Measurements from ENCODE around the gene AKAIN1.
A peak's percentile ranks its signal among the peaks of the same experiment; 100 is the strongest.

The AKAIN1 gene

GRCh38 chr18:5197032-5197434, at the start of gene AKAIN1:
TSS of gene AKAIN1 (minus strand) at chr18:5197257. CDS start at chr18:5197053, 204 bp downstream.
- no peak for DNase-seq (ENCODE audit: low read depth)

- no peak for DNase-seq (ENCODE audit: low read depth)
Observed at GRCh38 chr18:5244941-5245340, 47.9 kb upstream of the AKAIN1 start.

- no peak for DNase-seq (ENCODE audit: low read depth)
Observed at GRCh38 chr18:5239447-5239846, 42.4 kb upstream of the AKAIN1 start.

DNA sequence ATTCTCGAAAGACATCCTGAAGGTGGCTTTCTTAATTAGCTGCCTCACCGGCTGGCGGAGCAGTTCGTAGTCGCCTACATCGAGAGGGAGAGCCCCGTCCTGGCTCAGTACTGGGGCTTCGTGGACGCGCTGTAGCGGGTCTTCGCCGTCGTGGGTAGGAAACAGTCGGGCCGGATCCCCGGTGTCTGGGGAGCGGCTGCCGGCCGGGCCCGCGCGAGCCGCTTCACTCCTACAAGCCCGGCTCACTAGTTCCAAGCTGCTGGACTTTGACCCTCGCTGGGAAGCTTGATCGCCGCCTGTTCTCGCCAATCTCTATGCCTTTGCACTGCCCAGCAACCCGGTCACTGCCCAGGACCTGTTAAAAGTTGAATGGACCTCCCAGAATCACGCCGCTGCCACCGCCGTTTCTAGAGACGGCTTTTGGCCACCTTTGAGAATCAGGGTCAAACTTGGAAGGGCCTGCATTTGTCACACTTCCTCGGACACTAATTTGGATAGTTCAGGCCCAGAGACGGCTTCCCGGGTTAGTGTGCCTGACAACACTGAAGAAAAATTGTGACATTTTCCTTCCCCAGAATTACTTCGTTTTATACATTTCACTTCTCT, 41.4 kb upstream of the AKAIN1 start:
- peak; percentile 13 for DNase-seq (ENCODE audit: low read depth)

DNA sequence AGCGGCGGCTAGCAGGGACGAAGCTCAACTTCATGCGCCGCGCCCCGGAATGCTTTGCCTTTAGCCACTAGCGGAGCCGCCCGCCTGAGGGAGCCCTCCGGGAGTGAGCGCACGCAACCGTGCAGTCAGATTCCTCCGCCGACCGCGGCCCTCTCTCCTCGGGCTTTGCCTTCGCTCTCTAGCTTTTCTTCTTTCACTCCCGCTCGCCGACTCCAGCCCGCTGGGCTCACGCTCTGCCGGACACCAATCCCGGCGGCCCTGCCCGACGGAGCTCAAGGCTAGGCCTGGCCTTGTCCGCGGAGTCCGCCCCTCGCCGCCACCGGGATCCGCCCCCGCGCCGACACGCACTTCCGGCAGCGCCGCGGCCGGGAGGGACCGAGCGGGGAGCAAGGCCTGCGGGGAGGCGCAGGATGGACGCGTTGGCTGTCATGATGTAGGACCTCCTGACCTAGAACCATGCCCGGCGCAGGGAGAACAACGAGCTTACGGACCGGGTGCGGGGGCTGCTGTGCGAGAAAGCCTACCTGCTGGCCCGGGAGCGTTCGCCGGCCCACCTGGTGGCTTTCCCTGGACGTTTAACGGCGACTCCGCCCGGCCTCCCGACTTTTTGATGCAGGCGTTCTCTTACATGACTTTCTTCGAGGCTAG, 40.8 kb upstream of the AKAIN1 start:
- peak; percentile 81 for DNase-seq (ENCODE audit: low read depth)

DNA sequence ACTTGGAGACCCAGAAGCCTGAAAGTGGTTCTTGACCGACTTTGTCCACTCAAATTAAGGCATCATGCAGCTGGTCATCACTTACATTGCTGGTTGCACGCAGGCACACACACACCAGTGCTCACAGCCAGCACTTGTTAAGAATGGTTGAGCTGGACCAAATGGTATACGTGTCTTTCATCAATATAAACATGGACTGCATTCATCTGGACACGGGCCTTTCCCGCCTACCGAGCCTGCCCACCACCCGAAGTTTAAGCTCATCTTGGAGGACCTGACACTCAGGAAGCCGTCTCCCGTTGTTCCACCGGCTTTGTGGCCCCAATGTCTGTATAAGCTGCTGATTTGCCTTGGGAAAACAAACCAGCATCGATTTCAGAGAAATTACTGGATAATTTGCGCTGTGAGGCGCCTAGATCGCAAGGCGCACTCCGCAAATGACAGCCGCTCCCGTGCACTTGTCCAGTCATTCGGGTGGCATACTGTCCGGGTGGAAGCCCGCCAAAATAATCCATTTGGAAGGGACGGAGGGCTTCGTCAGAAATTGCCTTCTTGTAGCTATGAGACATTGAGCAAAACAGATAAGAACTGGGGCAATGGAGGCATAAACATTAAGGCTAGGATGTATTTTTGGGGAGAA, 40.1 kb upstream of the AKAIN1 start:
- DNase-seq (ENCODE audit: low read depth) = no peak

GRCh38 chr18:5214583-5215351, 17.7 kb upstream of the AKAIN1 start:
- no peak for DNase-seq (ENCODE audit: low read depth)

DNA sequence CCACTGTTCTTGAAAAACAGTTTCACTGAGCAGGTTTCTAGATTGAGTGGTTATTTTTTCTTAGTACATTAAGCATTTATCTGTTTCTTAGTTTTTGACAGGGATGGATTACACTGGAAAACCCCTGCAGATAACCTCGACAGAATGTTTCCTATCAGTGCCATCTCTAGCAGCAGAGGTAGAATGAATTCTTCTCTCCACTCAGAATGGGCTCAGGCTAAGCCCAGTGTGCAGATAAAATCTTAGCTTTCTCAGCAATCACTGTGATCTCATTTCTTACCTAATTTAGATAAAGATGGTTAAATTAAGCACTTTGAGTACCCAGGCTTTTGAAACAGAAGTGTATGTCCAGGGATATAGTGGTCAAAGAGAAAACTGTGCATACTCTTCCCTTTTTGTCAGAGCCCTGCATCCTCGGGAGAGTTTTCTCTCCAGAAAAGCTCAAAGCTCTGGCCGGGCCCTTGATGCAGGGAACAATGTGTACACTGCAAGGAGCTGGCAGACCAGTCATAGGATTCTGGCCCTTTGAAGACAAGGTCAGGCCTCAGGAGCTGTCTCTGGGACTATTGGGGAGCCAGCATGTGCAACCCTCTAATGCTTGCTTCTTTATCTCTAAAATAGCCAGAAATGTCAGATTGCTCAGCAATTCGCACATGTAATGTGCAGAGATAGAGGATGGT, 10.6 kb upstream of the AKAIN1 start:
- DNase-seq (ENCODE audit: low read depth) = no peak

DNA sequence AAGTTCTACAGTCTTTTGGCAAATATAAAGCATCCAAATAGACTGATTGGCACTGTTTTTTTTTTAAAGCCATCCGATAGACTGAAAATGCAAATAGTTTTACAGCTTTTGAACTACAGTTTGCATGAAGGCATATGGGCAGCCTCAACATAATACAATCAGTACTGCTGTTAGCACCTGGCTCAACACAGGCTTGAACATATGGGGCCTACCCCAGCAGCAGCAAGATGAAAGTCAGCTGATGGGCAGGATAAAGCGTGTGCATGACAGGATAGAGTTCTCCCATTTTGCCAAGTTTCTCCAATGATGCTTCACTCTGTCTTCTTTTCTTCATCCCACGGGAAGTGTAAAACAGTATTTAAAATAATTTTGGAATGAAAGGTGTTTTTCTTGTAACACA, 1.3 kb upstream of the AKAIN1 start:
- no peak for DNase-seq (ENCODE audit: low read depth)

GRCh38 chr18:5197461-5197860, 404 bp upstream of the AKAIN1 start:
- no peak for DNase-seq (ENCODE audit: low read depth)

GRCh38 chr18:5196253-5197031, 615 bp downstream of the AKAIN1 start:
- no peak for DNase-seq (ENCODE audit: low read depth)

- no peak for DNase-seq (ENCODE audit: low read depth)
Observed at GRCh38 chr18:5195656-5196055, 1.4 kb downstream of the AKAIN1 start.

GRCh38 chr18:5180254-5180653, 16.8 kb downstream of the AKAIN1 start:
- DNase-seq (ENCODE audit: low read depth) = no peak

DNA sequence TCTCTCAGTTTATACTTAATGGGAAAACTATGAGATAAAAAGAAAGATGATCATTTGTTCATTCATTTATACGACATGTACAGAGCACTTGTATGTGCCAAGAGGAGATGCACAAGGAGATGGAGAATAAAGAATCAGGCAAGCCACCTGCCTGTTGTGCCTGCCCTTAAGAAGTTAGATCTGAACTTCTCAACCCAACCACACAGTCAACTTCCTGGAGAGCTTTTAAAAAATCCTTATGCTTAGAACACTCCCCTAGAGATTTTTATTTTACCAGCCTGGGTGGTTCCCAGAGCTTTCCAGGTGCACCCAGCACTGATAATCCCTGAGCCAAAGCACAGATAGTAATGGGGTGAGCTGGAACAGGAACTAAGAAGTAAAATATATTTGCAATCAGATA, 18.5 kb downstream of the AKAIN1 start:
- DNase-seq (ENCODE audit: low read depth) = no peak

DNA sequence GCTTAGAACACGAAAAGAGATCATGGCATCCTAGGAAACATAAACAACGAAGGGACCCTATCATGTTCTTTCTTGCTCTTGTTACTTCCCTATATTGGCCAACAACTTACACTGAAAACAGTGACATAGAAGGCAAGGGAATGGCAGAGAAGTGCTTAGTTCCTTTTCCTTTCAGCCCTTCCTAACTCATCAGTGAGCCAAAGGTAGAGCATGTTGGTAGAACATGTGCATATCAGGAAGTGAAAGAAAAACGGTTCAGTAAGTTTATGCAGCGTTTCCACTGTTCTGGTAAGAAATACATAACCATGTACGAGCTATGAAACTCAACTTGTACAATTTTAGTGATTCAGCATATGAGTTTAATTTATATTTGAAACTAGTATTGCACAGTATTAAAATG, 21.7 kb downstream of the AKAIN1 start:
- DNase-seq (ENCODE audit: low read depth) = no peak

GRCh38 chr18:5173646-5174045, 23.4 kb downstream of the AKAIN1 start:
- no peak for DNase-seq (ENCODE audit: low read depth)

GRCh38 chr18:5173236-5173635, 23.8 kb downstream of the AKAIN1 start:
- DNase-seq (ENCODE audit: low read depth) = no peak

GRCh38 chr18:5167831-5168230, 29.2 kb downstream of the AKAIN1 start:
- no peak for DNase-seq (ENCODE audit: low read depth)

- DNase-seq (ENCODE audit: low read depth) = no peak
Observed at GRCh38 chr18:5166606-5167280, 30.3 kb downstream of the AKAIN1 start.

DNA sequence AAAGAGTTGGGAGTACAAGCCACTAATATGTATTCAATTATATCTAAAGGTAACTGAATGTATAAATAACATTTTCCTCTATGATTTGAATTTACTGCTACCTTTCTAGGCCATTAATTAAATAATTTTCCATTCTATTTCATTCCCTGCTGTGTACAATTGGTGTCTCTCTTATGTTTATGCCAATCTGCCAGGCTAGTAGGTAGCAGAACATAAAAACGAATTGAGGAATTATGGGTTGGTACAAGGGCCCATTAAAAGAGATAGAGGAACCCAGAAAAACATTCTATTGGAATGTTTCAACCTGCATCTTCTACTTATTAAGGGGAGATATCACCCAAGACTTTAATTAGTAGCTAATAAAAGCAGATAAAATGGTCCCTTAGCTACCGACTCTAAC, 32.2 kb downstream of the AKAIN1 start:
- DNase-seq (ENCODE audit: low read depth) = no peak

DNA sequence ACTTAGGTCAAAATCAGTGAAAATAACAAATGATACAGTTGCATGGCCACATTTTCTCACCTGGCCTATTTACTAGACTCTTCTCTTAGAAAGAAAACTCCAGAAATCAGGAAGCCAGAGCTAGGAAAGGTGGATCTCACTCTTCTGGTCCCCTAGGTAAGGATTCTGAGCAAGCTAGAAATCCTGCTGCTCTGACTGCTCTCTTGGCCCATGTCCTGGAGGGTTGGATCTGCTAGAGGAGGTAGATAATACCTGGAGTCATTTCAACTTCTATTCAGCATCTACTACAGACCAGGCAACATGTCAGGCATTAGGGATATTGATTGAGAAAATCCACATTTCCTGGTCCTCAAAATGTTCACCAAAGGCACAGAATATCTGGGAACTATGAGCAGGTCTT, 34.9 kb downstream of the AKAIN1 start:
- DNase-seq (ENCODE audit: low read depth) = no peak
